Activated CD4-positive, alpha-beta memory T cell treated with anti-CD3 and anti-CD28 coated beads, Interleukin-2, amount 10 ng/mL, durations not matched to agents 7 days and 5 days (primary cell): ENCODE results near the gene CTDSP2. TPM values are rescaled to one million over a fixed set of nuclear protein-coding genes. Genes with fewer than 3 reads are reported as not detected.
"Not testable (repeated sequence)": the region's sequence is repeated elsewhere in the genome, so short reads cannot be mapped to it uniquely, and the experiment has no call there.

ENCODE experiments used
- CTCF ChIA-PET: fragments of 350-600 bp; sonication (Branson Sonifier 250); formaldehyde crosslinking; loops from one replicate; lab custom pipeline; 2021; ENCODE audit warnings: antibody characterized with exemption, inconsistent platforms; lab: Charles Lee
- POLR2A ChIA-PET: fragments of 350-600 bp; sonication (Branson Sonifier 250); formaldehyde crosslinking; loops from one replicate; lab custom pipeline; 2021; ENCODE audit warnings: antibody characterized with exemption; lab: Charles Lee
- DNase-seq: peaks from one replicate; pipeline ENCODE4 v3.0.0-alpha.2; 2020
- H3K27ac Mint-ChIP-seq: one replicate; pipeline ENCODE4 v1.8.0; 2021; ENCODE audit warnings: mild to moderate bottlenecking, mixed read lengths
- H3K27me3 Mint-ChIP-seq: one replicate; pipeline ENCODE4 v1.8.0; 2021; ENCODE audit warnings: mixed read lengths
- H3K36me3 Mint-ChIP-seq: one replicate; pipeline ENCODE4 v1.8.0; 2021; ENCODE audit warnings: low read depth, mixed read lengths
- H3K4me1 Mint-ChIP-seq: one replicate; pipeline ENCODE4 v1.8.0; 2021; ENCODE audit warnings: mixed read lengths
- H3K4me3 Mint-ChIP-seq: one replicate; pipeline ENCODE4 v1.8.0; 2021; ENCODE audit warnings: mild to moderate bottlenecking, mixed read lengths
- H3K9me3 Mint-ChIP-seq: one replicate; pipeline ENCODE4 v1.8.0; 2021; ENCODE audit warnings: mixed read lengths
- total RNA-seq, 2 experiments: library from RNA; stranded (reverse); gene quantifications; one replicate each; pipeline ENCODE4 v1.2.3, GENCODE V29; 2021

Gene CTDSP2
- total RNA-seq, 2 experiments from 2014 or later, result 137 to 141 TPM

DNA sequence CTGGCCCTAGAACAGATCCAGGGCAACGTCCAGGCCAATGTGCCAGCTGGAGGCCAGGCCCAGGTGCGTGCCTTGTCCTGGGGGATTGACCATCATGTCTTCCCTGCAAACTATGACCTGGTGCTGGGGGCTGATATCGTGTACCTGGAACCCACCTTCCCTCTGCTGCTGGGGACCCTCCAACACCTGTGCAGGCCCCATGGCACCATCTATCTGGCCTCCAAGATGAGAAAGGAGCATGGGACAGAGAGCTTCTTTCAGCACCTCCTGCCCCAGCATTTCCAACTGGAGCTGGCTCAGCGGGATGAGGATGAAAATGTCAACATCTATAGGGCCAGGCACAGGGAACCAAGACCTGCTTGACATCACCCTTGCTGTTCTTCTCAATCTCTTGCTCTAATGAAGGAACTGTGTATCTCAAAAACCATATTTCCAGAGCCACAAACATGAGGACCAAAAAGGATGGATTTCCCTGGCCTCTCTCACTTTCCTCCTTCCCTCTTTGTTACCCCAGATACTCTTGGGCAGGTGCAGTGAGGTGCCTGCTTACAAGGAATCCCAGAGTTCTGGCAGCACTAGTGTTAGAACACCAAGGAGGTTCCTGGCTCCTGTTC is 66.1 kb downstream of the CTDSP2 start:
- H3K27ac Mint-ChIP-seq, result peak overlapping the region; percentile 87
- H3K4me3 Mint-ChIP-seq, result no peak overlapping the region
- CTCF ChIA-PET, result interaction anchor here (1.3 to 4.2 kb wide), 4 partner anchors 8 to 24 kb away, joined by 7 to 39 read pairs (median 10); partner anchors contain the start of genes EEF1AKMT3 and METTL1
- H3K27me3 Mint-ChIP-seq, result no peaks in the 10 kb centered on the region
- H3K4me1 Mint-ChIP-seq, result peaks cover 50% of the 10 kb centered on the region
- H3K9me3 Mint-ChIP-seq, result no peaks in the 10 kb centered on the region
- POLR2A ChIA-PET, result interaction anchor here (1.0 to 2.0 kb wide), 3 partner anchors 8 to 118 kb away, joined by 3 to 11 read pairs (median 4); partner anchors contain the start of genes EEF1AKMT3, METTL1 and TSPAN31
- DNase-seq, result no peak
- H3K36me3 Mint-ChIP-seq, result peaks cover 23% of the 10 kb centered on the region

DNA sequence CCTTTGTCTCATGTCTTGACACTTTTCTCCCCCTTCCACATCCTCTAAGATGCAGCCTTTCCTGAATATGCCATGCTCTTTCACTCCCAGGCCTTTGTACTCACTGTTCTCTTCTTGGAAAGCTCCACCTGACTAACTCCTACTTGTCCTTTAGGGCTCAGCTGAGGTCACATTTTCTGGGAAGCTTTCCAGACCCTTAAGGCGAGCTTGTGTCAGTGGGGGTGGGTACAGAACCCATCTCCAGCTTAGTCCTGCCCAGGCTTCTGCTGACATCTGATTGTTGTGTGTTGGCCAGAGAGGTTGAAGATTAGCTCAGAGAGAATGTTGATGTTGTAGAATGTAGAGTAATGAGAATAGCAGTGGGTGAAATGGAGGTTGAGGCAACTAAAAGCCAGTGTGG is 66.8 kb downstream of the CTDSP2 start:
- Mint-ChIP-seq H3K4me3 (no peak overlapping the region), H3K27ac (no peak overlapping the region), H3K27me3 (no peaks in the 10 kb centered on the region), H3K4me1 (peaks cover 50% of the 10 kb centered on the region), H3K9me3 (no peaks in the 10 kb centered on the region), H3K36me3 (peaks cover 23% of the 10 kb centered on the region)
- POLR2A ChIA-PET, result interaction anchor here (1.0 kb wide), 1 partner anchor 35 kb away, joined by 3 read pairs; the partner anchor contains the start of gene TSPAN31
- DNase-seq, result no peak
- CTCF ChIA-PET, result interaction anchor here (0.7 to 4.2 kb wide), 3 partner anchors 20 to 277 kb away, joined by 4 to 39 read pairs (median 7); no protein-coding TSS in a partner anchor

DNA sequence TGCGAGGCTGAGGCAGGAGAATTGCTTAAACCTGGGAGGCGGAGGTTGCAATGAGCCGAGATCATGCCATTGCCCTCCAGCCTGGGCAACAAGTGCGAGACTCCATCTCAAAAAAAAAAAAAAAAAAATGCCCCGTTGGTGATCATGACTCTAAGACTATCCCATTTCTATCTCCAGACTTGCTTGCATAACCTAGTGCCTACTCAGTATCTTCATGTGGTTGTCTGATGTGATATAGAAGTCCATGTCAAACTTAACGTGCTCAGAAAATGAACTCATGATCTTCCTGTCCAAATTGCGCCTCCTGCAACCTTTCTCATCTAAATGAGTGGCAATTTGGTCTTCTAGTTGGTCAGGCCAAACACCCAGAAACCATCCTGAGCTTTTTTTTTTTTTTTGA is 68.6 kb downstream of the CTDSP2 start:
- Mint-ChIP-seq H3K4me3 (no peak overlapping the region), H3K4me1 (peaks cover 47% of the 10 kb centered on the region), H3K36me3 (peaks cover 17% of the 10 kb centered on the region), H3K27ac (no peak overlapping the region), H3K27me3 (no peaks in the 10 kb centered on the region), H3K9me3 (no peaks in the 10 kb centered on the region)
- no peak for DNase-seq
- ChIA-PET CTCF (interaction anchor here (0.9 to 4.2 kb wide), 4 partner anchors 21 to 127 kb away, joined by 3 to 39 read pairs (median 5); partner anchors contain the start of gene MARCHF9), POLR2A (no interaction called here)

DNA sequence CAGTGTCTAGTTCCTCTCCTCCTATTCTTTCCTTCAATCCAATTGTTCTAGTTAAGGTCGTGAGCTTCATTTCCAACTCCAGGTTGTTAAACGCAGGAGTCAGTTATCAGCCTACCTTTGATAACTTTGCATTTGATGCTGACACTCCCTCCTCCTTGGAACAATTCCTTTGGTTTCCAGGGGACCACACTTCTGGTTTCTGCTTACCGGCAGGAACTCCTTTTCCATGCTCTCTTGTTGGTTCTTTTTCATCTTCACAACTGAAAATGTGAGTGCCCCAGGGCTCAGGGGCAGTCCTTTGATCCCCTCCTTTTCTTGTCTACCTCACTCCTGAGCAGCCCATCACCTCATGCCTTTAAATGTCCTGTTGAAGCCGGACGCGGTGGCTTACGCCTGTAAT is 69.2 kb downstream of the CTDSP2 start:
- no peak for DNase-seq
- Mint-ChIP-seq H3K4me1 (peaks cover 43% of the 10 kb centered on the region), H3K9me3 (no peaks in the 10 kb centered on the region), H3K36me3 (peaks cover 12% of the 10 kb centered on the region), H3K27me3 (no peaks in the 10 kb centered on the region), H3K27ac (no peak overlapping the region), H3K4me3 (no peak overlapping the region)
- ChIA-PET POLR2A (no interaction called here), CTCF (interaction anchor here (0.7 to 1.6 kb wide), 3 partner anchors 17 to 128 kb away, joined by 3 to 6 read pairs (median 3); no protein-coding TSS in a partner anchor)

DNA sequence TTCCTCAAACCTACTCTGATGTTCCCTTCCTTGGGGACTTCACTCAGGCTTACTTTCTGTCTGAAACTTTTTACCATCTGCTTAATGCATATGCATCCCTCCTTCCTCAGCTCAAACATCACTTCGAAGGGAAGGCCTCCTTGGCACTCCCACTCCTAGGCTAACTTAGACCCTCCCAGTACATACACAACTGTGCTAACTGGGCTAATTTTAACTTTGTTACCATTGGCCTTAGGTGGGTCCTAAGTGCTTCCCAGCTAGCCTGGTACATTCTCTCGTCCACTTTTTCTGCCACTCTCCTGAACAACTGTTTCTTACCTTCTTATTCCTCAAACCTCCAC is 70.3 kb downstream of the CTDSP2 start:
- Mint-ChIP-seq H3K4me3 (no peak overlapping the region), H3K27me3 (no peaks in the 10 kb centered on the region), H3K27ac (no peak overlapping the region), H3K36me3 (peaks cover 7% of the 10 kb centered on the region), H3K9me3 (no peaks in the 10 kb centered on the region), H3K4me1 (peaks cover 39% of the 10 kb centered on the region)
- no peak for DNase-seq
- ChIA-PET POLR2A (no interaction called here), CTCF (interaction anchor here (1.4 to 1.6 kb wide), 2 partner anchors 16 to 19 kb away, joined by 3 to 6 read pairs; no protein-coding TSS in a partner anchor)

DNA sequence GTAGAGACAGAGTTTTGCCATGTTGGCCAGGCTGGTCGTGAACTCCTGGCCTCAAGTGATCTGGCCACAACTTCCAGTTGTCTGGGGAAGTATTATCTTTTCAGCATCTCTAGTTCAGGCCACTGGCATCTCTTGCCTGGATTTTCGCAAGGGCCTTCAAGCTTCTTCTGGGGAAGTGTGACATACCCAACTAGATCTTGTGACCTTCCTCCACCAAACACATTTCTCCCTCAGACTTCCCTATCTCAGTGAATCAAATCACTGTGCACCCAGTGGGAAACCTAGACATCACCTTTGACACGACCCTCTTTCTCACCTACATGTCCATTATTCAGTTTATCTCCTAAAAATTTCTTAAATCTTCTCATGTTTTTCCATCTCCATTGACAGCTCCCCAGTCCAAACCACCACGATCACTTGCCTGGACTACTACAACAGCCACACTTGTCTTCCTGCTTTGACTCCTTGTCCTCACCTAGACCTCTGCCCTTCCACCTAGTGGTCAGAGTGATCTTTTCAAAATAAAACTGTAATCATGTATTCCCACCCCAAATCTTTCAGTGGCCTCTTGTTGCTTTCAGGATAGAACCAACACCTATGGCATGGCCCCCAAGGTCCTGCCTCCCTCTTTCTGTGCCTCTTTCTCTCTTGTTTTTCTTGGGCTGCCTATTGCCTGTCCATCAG is 70.8 kb downstream of the CTDSP2 start:
- no peaks in the 10 kb centered on the region for H3K9me3 Mint-ChIP-seq
- POLR2A ChIA-PET, result no interaction called here
- DNase-seq, result no peak
- peaks cover 36% of the 10 kb centered on the region for H3K4me1 Mint-ChIP-seq
- no peaks in the 10 kb centered on the region for H3K27me3 Mint-ChIP-seq
- no peak overlapping the region for H3K27ac Mint-ChIP-seq
- no peak overlapping the region for H3K4me3 Mint-ChIP-seq
- CTCF ChIA-PET, result interaction anchor here (1.2 to 2.9 kb wide), 3 partner anchors 16 to 27 kb away, joined by 4 to 12 read pairs (median 7); no protein-coding TSS in a partner anchor
- H3K36me3 Mint-ChIP-seq, result peaks cover 7% of the 10 kb centered on the region

DNA sequence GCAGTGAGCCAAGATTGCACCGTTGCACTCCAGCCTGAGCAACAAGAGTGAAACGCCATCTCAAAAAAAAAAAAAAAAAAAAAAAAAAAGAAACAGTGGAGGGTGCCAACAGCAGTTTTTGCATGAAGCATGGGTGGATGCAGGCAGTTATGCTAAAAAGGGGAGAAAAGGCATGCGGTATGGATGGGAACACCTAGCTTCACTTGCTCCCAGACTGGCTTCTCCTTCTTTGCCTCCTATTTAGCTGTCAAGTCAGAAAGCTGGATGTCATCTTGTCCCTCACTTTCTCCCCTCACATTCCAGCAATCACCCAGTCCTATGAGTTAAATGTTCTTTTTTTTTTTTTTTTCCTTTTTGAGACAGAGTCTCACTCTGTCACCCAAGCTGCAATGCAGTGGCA is 71.5 kb downstream of the CTDSP2 start:
- H3K4me1 Mint-ChIP-seq, result peaks cover 34% of the 10 kb centered on the region
- ChIA-PET CTCF (interaction anchor here (1.2 to 2.9 kb wide), 4 partner anchors 8 to 28 kb away, joined by 4 to 12 read pairs (median 6); partner anchors contain the start of gene TSFM), POLR2A (interaction anchor here (1.1 kb wide), 1 partner anchor 23 kb away, joined by 3 read pairs; the partner anchor contains the start of gene CDK4)
- H3K27me3 Mint-ChIP-seq, result no peaks in the 10 kb centered on the region
- no peak overlapping the region for H3K4me3 Mint-ChIP-seq
- no peak for DNase-seq
- peaks cover 3% of the 10 kb centered on the region for H3K36me3 Mint-ChIP-seq
- no peaks in the 10 kb centered on the region for H3K9me3 Mint-ChIP-seq
- H3K27ac Mint-ChIP-seq, result no peak overlapping the region

DNA sequence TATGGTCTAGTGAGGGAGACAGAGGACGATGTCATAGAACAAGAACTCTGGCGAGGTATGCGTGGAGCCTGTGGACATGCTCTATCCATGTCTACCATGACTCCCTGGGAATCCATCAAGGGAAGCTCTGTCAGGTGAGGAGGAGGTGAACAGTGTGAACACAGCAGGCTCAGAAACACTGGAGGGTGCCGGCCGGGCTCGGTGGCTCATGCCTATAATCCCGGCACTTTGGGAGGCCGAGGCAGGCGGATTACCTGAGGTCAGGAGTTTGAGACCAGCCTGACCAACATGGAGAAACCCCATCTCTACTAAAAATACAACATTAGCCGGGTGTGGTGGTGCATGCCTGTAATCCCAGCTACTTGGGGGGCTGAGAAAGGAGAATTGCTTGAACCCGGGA is 71.9 kb downstream of the CTDSP2 start:
- ChIA-PET POLR2A (interaction anchor here (1.1 kb wide), 1 partner anchor 23 kb away, joined by 3 read pairs; the partner anchor contains the start of gene CDK4), CTCF (interaction anchor here (1.5 to 2.9 kb wide), 3 partner anchors 8 to 28 kb away, joined by 6 to 12 read pairs (median 7); partner anchors contain the start of gene TSFM)
- not testable (repeated sequence) for DNase-seq, H3K36me3 Mint-ChIP-seq, H3K27me3 Mint-ChIP-seq, H3K4me3 Mint-ChIP-seq, H3K9me3 Mint-ChIP-seq, H3K27ac Mint-ChIP-seq
- H3K4me1 Mint-ChIP-seq, result peaks cover 34% of the 10 kb centered on the region

DNA sequence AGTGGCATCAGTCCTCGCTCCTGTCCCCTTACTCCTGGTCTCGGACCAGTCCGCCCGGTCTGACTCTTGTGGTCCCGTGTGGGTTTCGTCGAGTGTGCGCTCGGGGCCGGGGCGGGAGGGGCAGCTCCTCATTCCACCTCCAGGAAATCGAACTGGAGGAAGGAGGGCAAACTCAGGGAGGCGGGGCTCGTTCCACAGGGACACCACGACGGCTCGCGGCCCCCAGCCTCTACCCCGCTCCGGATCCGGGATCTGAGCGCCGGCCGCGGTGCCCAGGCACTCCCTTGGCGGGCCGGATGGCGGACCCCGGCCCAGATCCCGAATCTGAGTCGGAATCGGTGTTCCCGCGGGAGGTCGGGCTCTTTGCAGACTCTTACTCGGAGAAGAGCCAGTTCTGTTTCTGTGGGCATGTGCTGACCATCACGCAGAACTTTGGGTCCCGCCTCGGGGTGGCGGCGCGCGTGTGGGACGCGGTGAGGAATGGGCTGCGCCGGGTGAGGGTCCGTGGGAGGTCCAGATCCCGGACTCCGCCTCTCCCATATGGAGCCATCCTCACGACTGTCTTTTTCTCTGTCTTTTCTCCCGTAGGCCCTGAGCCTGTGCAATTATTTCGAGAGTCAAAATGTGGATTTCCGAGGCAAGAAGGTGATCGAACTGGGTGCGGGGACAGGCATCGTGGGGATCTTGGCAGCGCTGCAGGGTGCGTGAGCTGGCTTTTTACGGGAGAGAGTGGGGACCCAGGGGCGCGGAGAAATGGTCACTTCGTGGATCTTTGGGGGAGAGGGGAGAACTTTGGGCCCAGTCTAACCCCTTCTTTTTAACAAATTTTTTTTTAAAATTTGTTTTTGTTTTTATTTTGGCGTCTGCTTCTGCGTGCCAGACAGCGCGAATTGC is 73.9 kb downstream of the CTDSP2 start, which contains the start of gene EEF1AKMT3:
TSS of gene EEF1AKMT3 (plus strand) at position 186 of the 894 bp plus-strand sequence. CDS start at position 297, 111 bp downstream.
- CTCF ChIA-PET, result interaction anchor here (0.7 to 2.9 kb wide), 12 partner anchors 9 to 189 kb away, joined by 3 to 15 read pairs (median 5); partner anchors contain the start of gene TSFM
- peak; percentile 57 for DNase-seq
- H3K27me3 Mint-ChIP-seq, result no peaks in the 10 kb centered on the region
- peaks cover 25% of the 10 kb centered on the region for H3K4me1 Mint-ChIP-seq
- no peaks in the 10 kb centered on the region for H3K9me3 Mint-ChIP-seq
- peaks cover 3% of the 10 kb centered on the region for H3K36me3 Mint-ChIP-seq
- POLR2A ChIA-PET, result interaction anchor here (0.6 to 1.7 kb wide), 14 partner anchors 9 to 181 kb away, joined by 3 to 14 read pairs (median 4); partner anchors contain the start of genes CDK4, PIP4K2C, TSFM and TSPAN31
- H3K4me3 Mint-ChIP-seq, result peak within 1 kb of the TSS; percentile 92
- peak within 1 kb of the TSS; percentile 90 for H3K27ac Mint-ChIP-seq

DNA sequence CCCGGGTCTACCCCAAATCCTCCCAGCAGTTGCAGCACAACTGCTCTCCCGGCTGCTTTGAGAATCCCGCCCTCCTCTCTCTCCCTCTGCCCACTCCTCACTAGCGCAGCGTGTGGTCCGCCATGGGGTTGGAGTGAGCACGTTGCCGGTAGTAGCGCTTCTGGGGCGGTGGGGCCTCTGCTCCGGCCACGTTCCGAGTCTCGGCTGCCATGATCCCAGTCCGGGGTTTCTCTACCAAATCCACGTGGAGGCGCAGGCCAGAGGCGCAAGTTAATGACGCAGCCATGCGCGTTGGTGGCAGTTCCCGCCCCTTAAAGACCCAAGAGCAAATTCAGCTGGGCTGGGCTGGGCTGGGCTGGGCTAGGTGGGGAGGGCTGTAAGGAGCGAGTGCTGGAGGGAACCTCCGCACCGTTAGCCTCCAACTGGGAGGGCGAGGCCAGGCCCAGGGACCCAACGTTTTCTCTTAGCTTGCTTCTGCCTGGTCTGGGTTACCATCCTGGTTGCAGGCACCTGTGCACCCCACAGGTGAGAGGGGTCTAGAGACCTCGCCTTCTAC is 74.6 kb downstream of the CTDSP2 start, which contains the start of gene METTL1:
TSS of gene METTL1 (minus strand) at position 233 of the 556 bp plus-strand sequence. CDS start at position 211, 22 bp downstream.
- no peaks in the 10 kb centered on the region for H3K9me3 Mint-ChIP-seq
- ChIA-PET POLR2A (interaction anchor here (0.6 to 1.7 kb wide), 14 partner anchors 9 to 181 kb away, joined by 3 to 14 read pairs (median 4); partner anchors contain the start of genes CDK4, PIP4K2C, TSFM and TSPAN31), CTCF (interaction anchor here (0.7 to 2.3 kb wide), 10 partner anchors 9 to 189 kb away, joined by 3 to 15 read pairs (median 5); partner anchors contain the start of gene TSFM)
- DNase-seq, result peak; percentile 95
- H3K4me1 Mint-ChIP-seq, result peaks cover 25% of the 10 kb centered on the region
- no peaks in the 10 kb centered on the region for H3K27me3 Mint-ChIP-seq
- H3K27ac Mint-ChIP-seq, result peak within 1 kb of the TSS; percentile 90
- H3K36me3 Mint-ChIP-seq, result peaks cover 3% of the 10 kb centered on the region
- peak within 1 kb of the TSS; percentile 92 for H3K4me3 Mint-ChIP-seq

DNA sequence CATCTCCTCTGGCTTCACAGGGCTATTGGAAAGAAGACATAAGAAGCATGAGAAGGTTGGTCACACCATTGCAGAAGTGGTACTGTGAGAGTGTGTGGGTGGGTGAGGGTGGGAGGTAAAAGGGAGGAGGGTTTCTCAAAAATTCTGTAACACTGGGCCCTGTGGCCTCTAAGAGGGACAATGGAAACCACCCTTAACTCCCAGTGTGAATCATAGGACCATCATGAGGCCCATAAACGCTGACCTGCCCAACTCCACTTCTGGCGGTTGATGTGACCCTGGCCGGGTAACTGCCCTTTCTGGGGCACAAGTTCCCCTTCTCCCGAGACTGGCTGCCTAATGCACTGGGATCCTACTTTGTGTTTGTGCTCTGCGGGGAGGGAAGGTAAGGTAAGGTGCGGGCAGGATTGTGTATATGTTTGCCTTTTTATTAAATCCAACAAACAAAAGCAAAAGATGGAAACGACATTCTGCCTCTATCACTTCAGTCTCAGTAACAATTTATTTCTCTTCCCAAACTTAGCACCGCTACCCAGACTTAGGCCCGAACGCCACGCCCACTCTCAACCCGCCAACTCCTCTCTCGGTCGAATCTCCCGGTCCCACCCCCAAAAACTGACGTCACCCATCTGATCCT is 75.2 kb downstream of the CTDSP2 start:
- peak overlapping the region; percentile 90 for H3K27ac Mint-ChIP-seq
- POLR2A ChIA-PET, result interaction anchor here (0.7 to 1.7 kb wide), 11 partner anchors 9 to 180 kb away, joined by 3 to 14 read pairs (median 4); partner anchors contain the start of genes CDK4, PIP4K2C, TSFM and TSPAN31
- peaks cover 3% of the 10 kb centered on the region for H3K36me3 Mint-ChIP-seq
- H3K9me3 Mint-ChIP-seq, result no peaks in the 10 kb centered on the region
- CTCF ChIA-PET, result interaction anchor here (0.6 to 2.3 kb wide), 11 partner anchors 10 to 1655 kb away, joined by 3 to 15 read pairs (median 6); partner anchors contain the start of genes RPL41 and TSFM
- peaks cover 29% of the 10 kb centered on the region for H3K4me1 Mint-ChIP-seq
- DNase-seq, result peak; percentile 84
- peaks cover 3% of the 10 kb centered on the region for H3K27me3 Mint-ChIP-seq
- H3K4me3 Mint-ChIP-seq, result peak overlapping the region; percentile 92
